K562 (cell line): ENCODE data around the gene IGF2. TPM values are rescaled to one million over a fixed set of nuclear protein-coding genes. Genes with fewer than 3 reads are reported as not detected.
A peak's percentile ranks its signal among the peaks of the same experiment; 100 is the strongest.

ENCODE experiments used
- ATAC-seq: fragments of 200-7000 bp; cut with Tn5 transposase; 3 replicates; pipeline ENCODE4 v1.9.1; 2020; ENCODE audit warnings: moderate library complexity
- BruUV-seq: library from RNA; stranded (reverse); fragments of 400-500 nt; replicated peaks from 2 replicates; lab custom pipeline; 2021; lab: Mats Ljungman, UMichigan
- CTCF ChIA-PET: fragments of 300-600 bp; formaldehyde crosslinking; extraction: SDS; loops from one replicate; lab custom pipeline; 2021; ENCODE audit warnings: low intra/inter-chr PET ratio; lab: Yijun Ruan, JAX
- POLR2A ChIA-PET: fragments of 300-600, 350-650 bp; sonication (Branson Sonifier 250); formaldehyde crosslinking; extraction: SDS; loops from one replicate; lab custom pipeline; 2021; ENCODE audit warnings: antibody characterized with exemption, inconsistent platforms; lab: Yijun Ruan, JAX
- DNase-seq, 4 experiments: peaks; one replicate each; pipeline versions ENCODE4 v3.0.0 to v3.0.0-alpha.2; 2011 to 2018; ENCODE audit warnings: low spot score in 3 of 4, mixed read lengths in 3 of 4; ENCODE audit errors: extremely low read depth in 1 of 4
- FAIRE-seq: peaks from 2 replicates; lab custom pipeline; 2011; peaks lifted over from hg19 to GRCh38; lab: Jason Lieb, UNC
- H2AFZ ChIP-seq: 2 replicates; pipeline ENCODE4 v1.6.0; 2011; ENCODE audit warnings: low read depth, low read length, control low read depth, inconsistent platforms
- H3K27ac ChIP-seq: fragments of 200-600 bp; 3 replicates; pipeline ENCODE4 v1.8.0; 2011; ENCODE audit warnings: low read depth, mild to moderate bottlenecking, control low read depth, inconsistent platforms, low read length, moderate library complexity, mixed read lengths; ENCODE audit errors: extremely low read depth
- H3K27me3 ChIP-seq, 2 experiments: fragments of 300-600 bp in 1 of 2; 2 replicates in 1 of 2; 3 replicates in 1 of 2; pipeline versions ENCODE4 v1.6.0 to v1.8.0; 2011; ENCODE audit warnings: inconsistent platforms in 2 of 2, low read length in 2 of 2, mild to moderate bottlenecking in 1 of 2, mixed read lengths in 1 of 2, moderate library complexity in 1 of 2; ENCODE audit not compliant: control insufficient read depth in 2 of 2, insufficient read depth in 2 of 2
- H3K36me3 ChIP-seq: fragments of 300-600 bp; 3 replicates; pipeline ENCODE4 v1.8.0; 2011; ENCODE audit warnings: mild to moderate bottlenecking, low read length, inconsistent platforms; ENCODE audit not compliant: control insufficient read depth, insufficient read depth
- H3K4me1 ChIP-seq, 2 experiments: fragments of 200-600 bp in 1 of 2; replicated peaks in 1 of 2; 2 replicates in 1 of 2; 3 replicates in 1 of 2; pipeline versions ENCODE4 v1.5.1 to v1.8.0; 2011; ENCODE audit warnings: inconsistent platforms in 2 of 2, low read length in 2 of 2, mild to moderate bottlenecking in 1 of 2, mixed read lengths in 1 of 2, moderate library complexity in 1 of 2; ENCODE audit not compliant: control insufficient read depth in 2 of 2, insufficient read depth in 2 of 2
- H3K4me2 ChIP-seq: 2 replicates; pipeline ENCODE4 v1.6.1; 2011; ENCODE audit warnings: low read length, control low read depth, inconsistent platforms, mixed read lengths; ENCODE audit not compliant: insufficient read depth
- H3K4me3 ChIP-seq: fragments of 200-600 bp; sonication (generic), shearing (Covaris generic); 2 replicates; pipeline ENCODE4 v1.5.1; 2016; ENCODE audit warnings: control low read depth, inconsistent platforms
- H3K79me2 ChIP-seq: fragments of 200-600 bp; 3 replicates; pipeline ENCODE4 v1.8.0; 2011; ENCODE audit warnings: low read length, inconsistent platforms; ENCODE audit not compliant: control insufficient read depth, insufficient read depth
- H3K9ac ChIP-seq, 2 experiments: 2 replicates each; pipeline versions ENCODE4 v1.6.0 to v1.6.1; 2011; ENCODE audit warnings: low read depth in 2 of 2, low read length in 2 of 2, control low read depth in 1 of 2, inconsistent platforms in 1 of 2, mild to moderate bottlenecking in 1 of 2, mixed read lengths in 1 of 2; ENCODE audit not compliant: insufficient read depth in 1 of 2
- H3K9me1 ChIP-seq: one replicate; pipeline ENCODE4 v1.6.0; 2011; ENCODE audit warnings: inconsistent platforms, mild to moderate bottlenecking, low read length, moderate library complexity; ENCODE audit not compliant: control insufficient read depth, insufficient read depth
- H3K9me3 ChIP-seq: replicated peaks from 2 replicates; pipeline ENCODE4 v1.5.1; 2011; ENCODE audit warnings: low read depth, low read length, inconsistent platforms; ENCODE audit not compliant: control insufficient read depth, insufficient read depth
- H4K20me1 ChIP-seq: replicated peaks from 2 replicates; pipeline ENCODE4 v1.6.1; 2011; ENCODE audit warnings: low read length, inconsistent platforms, mixed read lengths; ENCODE audit not compliant: control insufficient read depth, insufficient read depth
- CEBPG ChIP-seq, 3 experiments: fragments of 200-800 bp in 1 of 3; sonication (Bioruptor generic) in 1 of 3; sonication (generic) in 1 of 3; formaldehyde crosslinking in 1 of 3; IDR thresholded peaks in 2 of 3; conservative IDR thresholded peaks in 1 of 3; 2 replicates each; pipeline versions ENCODE4 v1.6.1 to v1.8.0; 2016 to 2022; ENCODE audit warnings: missing compliant biosample characterization in 2 of 3, missing genetic modification characterization in 2 of 3, mild to moderate bottlenecking in 1 of 3, missing genetic modification reagents in 1 of 3
- HOXB6 ChIP-seq: fragments of 250-450 bp; sonication (Bioruptor Pico); IDR thresholded peaks from 2 replicates; pipeline ENCODE4 v1.5.1; 2022; ENCODE audit warnings: mild to moderate bottlenecking, borderline replicate concordance
- MBD1 ChIP-seq: fragments of 250-450 bp; sonication (Bioruptor Pico); IDR thresholded peaks from 2 replicates; pipeline ENCODE4 v1.8.0; 2022; ENCODE audit warnings: inconsistent platforms
- PHF21A ChIP-seq: fragments of 450-650 bp; IDR thresholded peaks from 2 replicates; pipeline ENCODE4 v1.6.1; 2017; ENCODE audit warnings: low read depth, borderline replicate concordance
- RFX1 ChIP-seq: fragments of 450-650 bp; IDR thresholded peaks from 2 replicates; pipeline ENCODE4 v1.6.1; 2016; ENCODE audit warnings: mild to moderate bottlenecking, moderate library complexity
- SPI1 ChIP-seq: IDR thresholded peaks from 2 replicates; pipeline ENCODE4 v1.6.1; 2011; ENCODE audit warnings: low read depth, low read length, control low read depth, borderline replicate concordance
- ZNF354B ChIP-seq: fragments of 250-450 bp; sonication (Bioruptor Pico); IDR thresholded peaks from 2 replicates; pipeline ENCODE4 v1.4.0; 2020
- WGBS: fragments of 100-300 bp; shearing (Covaris generic); methylation state at CpG from one replicate; pipeline ENCODE4 v1.1.6; 2016; ENCODE audit warnings: low coverage, mixed read lengths; ENCODE audit not compliant: insufficient coverage; ENCODE audit errors: missing lambda C conversion rate; 5-methylcytosine and 5-hydroxymethylcytosine counted together
- in situ Hi-C: fragments of 300-500 bp; cut with MboI; formaldehyde crosslinking; loops from 4 replicates; pipeline ENCODE4 v1.15.0; 2018; ENCODE audit warnings: inconsistent platforms, mixed read lengths
- intact Hi-C: fragments of 100-400 bp; cut with micrococcal nuclease; formaldehyde crosslinking; loops from 2 replicates; pipeline ENCODE4 v1.14.2; 2022
- polyA plus RNA-seq, 8 experiments: library from polyadenylated mRNA; depleted of rRNA in 4 of 8; stranded (reverse) in 5 of 8; unstranded in 3 of 8; fragments of >200 nt; fragmentation: Nextera tagmentation in 2 of 8; fragmentation: Illumina TruSeq in 1 of 8; extraction: Ambion mirVana in 2 of 8; extraction: Trizol in 1 of 8; gene quantifications; 2 replicates each; pipeline versions ENCODE4 v1.2.1 to v1.2.3, GENCODE V29; 2011 to 2014; ENCODE audit warnings: inconsistent platforms in 1 of 8, missing spikeins in 1 of 8
- total RNA-seq, 7 experiments: library from RNA; depleted of rRNA in 6 of 7; stranded (reverse); fragments of >200 nt in 6 of 7; fragmentation: Illumina TruSeq in 2 of 7; extraction: Trizol in 2 of 7; gene quantifications; 2 replicates each; pipeline versions ENCODE4 v1.2.1 to v1.2.3, GENCODE V29; 2011 to 2021; ENCODE audit warnings: low replicate concordance in 1 of 7

Gene IGF2
- total and polyA plus RNA-seq, 9 of the 15 experiments (the other 6 are each of a cell fraction or from before 2014, with no cell fraction given): 0.16 TPM; not detected in 8

GRCh38 chr11:2169005-2169378 lies 29.8 kb upstream of the IGF2 start:
- no TSS peak for BruUV-seq
- intact Hi-C loops: no loop called here
- DNase-seq (peak in 2 of 4 experiments; percentile 32 to 33), FAIRE-seq (no peak), ATAC-seq (no peak)
- Histone ChIP-seq H3K4me2 (no peak overlapping the region), H3K9me1 (no peaks in the 10 kb centered on the region), H3K4me1 (peaks cover 0 to 56% of the 10 kb centered on the region in 2 experiments; a peak in 2 of 5 replicates), H3K4me3 (no peak overlapping the region), H3K27ac (no peak overlapping the region), H3K27me3 (peaks cover 3 to 52% of the 10 kb centered on the region in 2 experiments; a peak in 4 of 5 replicates), H3K9me3 (no peaks in the 10 kb centered on the region), H3K36me3 (no peaks in the 10 kb centered on the region), H3K79me2 (no peaks in the 10 kb centered on the region), H2AFZ (no peak overlapping the region), H3K9ac (no peak overlapping the region), H4K20me1 (peaks cover 7% of the 10 kb centered on the region)
- in situ Hi-C loops: no loop called here
- TF ChIP-seq HOXB6 (CRISPR knock-in tag): no peak
- TF ChIP-seq MBD1: no peak
- TF ChIP-seq RFX1: peak; percentile 87
- no peak for TF ChIP-seq SPI1
- TF ChIP-seq CEBPG (CRISPR knock-in tag; IDR thresholded peaks at IDR 0.05): no peak
- no peak for TF ChIP-seq CEBPG (tag; conservative IDR thresholded peaks at IDR 0.05 in 1 of 2, IDR thresholded peaks at IDR 0.05 in 1 of 2)
- no peak for TF ChIP-seq ZNF354B (CRISPR knock-in tag)
- TF ChIP-seq PHF21A: no peak
- 6% methylated on average over 10 of the region's 10 CpGs for WGBS
- POLR2A ChIA-PET: interaction anchor here (0.6 kb wide), 3 partner anchors 135 to 1441 kb away, joined by 3 read pairs; no protein-coding TSS in a partner anchor
- CTCF ChIA-PET: no interaction called here
